ENCODE results near the gene TSFM.

- TF ChIP-seq, protein P1, sequence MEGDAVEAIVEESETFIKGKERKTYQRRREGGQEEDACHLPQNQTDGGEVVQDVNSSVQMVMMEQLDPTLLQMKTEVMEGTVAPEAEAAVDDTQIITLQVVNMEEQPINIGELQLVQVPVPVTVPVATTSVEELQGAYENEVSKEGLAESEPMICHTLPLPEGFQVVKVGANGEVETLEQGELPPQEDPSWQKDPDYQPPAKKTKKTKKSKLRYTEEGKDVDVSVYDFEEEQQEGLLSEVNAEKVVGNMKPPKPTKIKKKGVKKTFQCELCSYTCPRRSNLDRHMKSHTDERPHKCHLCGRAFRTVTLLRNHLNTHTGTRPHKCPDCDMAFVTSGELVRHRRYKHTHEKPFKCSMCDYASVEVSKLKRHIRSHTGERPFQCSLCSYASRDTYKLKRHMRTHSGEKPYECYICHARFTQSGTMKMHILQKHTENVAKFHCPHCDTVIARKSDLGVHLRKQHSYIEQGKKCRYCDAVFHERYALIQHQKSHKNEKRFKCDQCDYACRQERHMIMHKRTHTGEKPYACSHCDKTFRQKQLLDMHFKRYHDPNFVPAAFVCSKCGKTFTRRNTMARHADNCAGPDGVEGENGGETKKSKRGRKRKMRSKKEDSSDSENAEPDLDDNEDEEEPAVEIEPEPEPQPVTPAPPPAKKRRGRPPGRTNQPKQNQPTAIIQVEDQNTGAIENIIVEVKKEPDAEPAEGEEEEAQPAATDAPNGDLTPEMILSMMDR (IDR thresholded peaks at IDR 0.05) = no peak
- TF ChIP-seq POLR2AphosphoS5 (IDR thresholded peaks at IDR 0.05; ENCODE audit: low read depth, low read length) (no peak), REST (IDR thresholded peaks at IDR 0.05; ENCODE audit: insufficient read depth in 1 of 2, low read depth in 2 of 2, low read length in 1 of 2) (no peak)
Observed at GRCh38 chr12:57755194-57755453, 27.5 kb upstream of the TSFM start.

Measured in Panc1 (cell line).